Measurements from ENCODE around the gene RNF215.
A peak's percentile ranks its signal among the peaks of the same experiment; 100 is the strongest.

Gene RNF215

GRCh38 chr22:30396871-30397655, 9.9 kb upstream of the RNF215 start, which contains the start of gene SEC14L2:
Gene SEC14L2, plus strand, starts transcription at chr22:30397018. Its CDS starts 99 bp downstream, at chr22:30397117.
- in situ Hi-C loops (cut with HindIII; ENCODE audit: low pct_ligation_motif_present, low sequenced_read_pairs) = no loop called here
- no peak for DNase-seq
- TF ChIP-seq CTCF (IDR thresholded peaks at IDR 0.05; ENCODE audit: low read depth, low read length, missing control alignments) = no peak
- H3K4me3 ChIP-seq (ENCODE audit: low read depth, low read length) = peak within 1 kb of the TSS; percentile 83
- H3K27ac ChIP-seq = peak within 1 kb of the TSS; percentile 50
- no peaks in the 10 kb centered on the region for H3K27me3 ChIP-seq (replicated peaks)
- peaks cover 16% of the 10 kb centered on the region for H3K36me3 ChIP-seq (replicated peaks)

GRCh38 chr22:30393885-30394284, 6.7 kb upstream of the RNF215 start:
- Histone ChIP-seq H3K27me3 (replicated peaks) (no peaks in the 10 kb centered on the region), H3K4me3 (ENCODE audit: low read depth, low read length) (no peak overlapping the region), H3K27ac (no peak overlapping the region), H3K36me3 (replicated peaks) (no peaks in the 10 kb centered on the region)
- in situ Hi-C loops (cut with HindIII; ENCODE audit: low pct_ligation_motif_present, low sequenced_read_pairs) = no loop called here
- no peak for TF ChIP-seq CTCF (IDR thresholded peaks at IDR 0.05; ENCODE audit: low read depth, low read length, missing control alignments)
- DNase-seq = no peak

GRCh38 chr22:30393322-30393680, 6.1 kb upstream of the RNF215 start:
- no peak overlapping the region for H3K4me3 ChIP-seq (ENCODE audit: low read depth, low read length)
- no peak for DNase-seq
- no peaks in the 10 kb centered on the region for H3K36me3 ChIP-seq (replicated peaks)
- H3K27me3 ChIP-seq (replicated peaks) = no peaks in the 10 kb centered on the region
- TF ChIP-seq CTCF (IDR thresholded peaks at IDR 0.05; ENCODE audit: low read depth, low read length, missing control alignments) = no peak
- in situ Hi-C loops (cut with HindIII; ENCODE audit: low pct_ligation_motif_present, low sequenced_read_pairs) = no loop called here
- no peak overlapping the region for H3K27ac ChIP-seq

GRCh38 chr22:30392661-30393321, 5.6 kb upstream of the RNF215 start:
- H3K27me3 ChIP-seq (replicated peaks) = no peaks in the 10 kb centered on the region

GRCh38 chr22:30390974-30391691, 3.9 kb upstream of the RNF215 start:
- Histone ChIP-seq H3K27ac (no peak overlapping the region), H3K36me3 (replicated peaks) (no peaks in the 10 kb centered on the region), H3K4me3 (ENCODE audit: low read depth, low read length) (no peak overlapping the region), H3K27me3 (replicated peaks) (no peaks in the 10 kb centered on the region)
- DNase-seq = peak; percentile 45
- in situ Hi-C loops (cut with HindIII; ENCODE audit: low pct_ligation_motif_present, low sequenced_read_pairs) = no loop called here
- peak; percentile 87 for TF ChIP-seq CTCF (IDR thresholded peaks at IDR 0.05; ENCODE audit: low read depth, low read length, missing control alignments)

More at GRCh38 chr22:30392661-30393321, 5.6 kb upstream of the RNF215 start:
- in situ Hi-C loops (cut with HindIII; ENCODE audit: low pct_ligation_motif_present, low sequenced_read_pairs) = no loop called here
- TF ChIP-seq CTCF (IDR thresholded peaks at IDR 0.05; ENCODE audit: low read depth, low read length, missing control alignments) = no peak
- H3K4me3 ChIP-seq (ENCODE audit: low read depth, low read length) = no peak overlapping the region
- no peaks in the 10 kb centered on the region for H3K36me3 ChIP-seq (replicated peaks)
- DNase-seq = no peak
- H3K27ac ChIP-seq = no peak overlapping the region

Measured in brain microvascular endothelial cell (primary cell).